ENCODE data around the gene PLD3.

The PLD3 gene

DNA sequence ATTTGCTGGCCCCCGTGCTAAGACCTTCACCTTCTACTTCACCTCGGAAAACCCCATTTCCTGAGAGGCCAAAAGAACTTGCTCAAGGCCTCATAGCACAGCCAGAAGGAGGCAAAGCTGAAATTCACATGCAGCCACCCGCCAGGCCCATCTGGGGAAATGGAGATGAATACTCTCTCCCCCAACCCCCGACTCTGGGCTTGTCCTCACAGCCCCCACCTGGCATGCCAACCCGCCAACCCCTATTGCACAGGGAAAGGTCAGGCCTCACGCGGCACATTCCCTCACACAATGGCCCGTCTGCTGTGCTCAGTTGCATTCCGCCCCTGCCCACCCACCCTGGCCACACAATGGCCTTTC lies 61.5 kb downstream of the PLD3 start:
- H3K27ac ChIP-seq (ENCODE audit: low read depth, low read length): no peak overlapping the region
- H3K79me1 ChIP-seq (ENCODE audit: low read length): peaks cover 2% of the 10 kb centered on the region
- H3K27me3 ChIP-seq (ENCODE audit: insufficient read depth, low read length): no peaks in the 10 kb centered on the region
- no peak overlapping the region for H4K8ac ChIP-seq (ENCODE audit: low read depth, low read length)
- no CpG with 5 or more reads among the region's 9 CpGs for WGBS (ENCODE audit: extremely low coverage, insufficient coverage, insufficient read length)
- H2BK5ac ChIP-seq (ENCODE audit: low read depth, low read length, poor library complexity): no peak overlapping the region
- H2BK120ac ChIP-seq (ENCODE audit: insufficient read depth, low read length, poor library complexity): no peak overlapping the region
- no peak overlapping the region for H3K18ac ChIP-seq (ENCODE audit: low read length)
- H2AK5ac ChIP-seq (ENCODE audit: low read length): no peak overlapping the region
- H4K12ac ChIP-seq (ENCODE audit: low read depth, low read length): no peak overlapping the region
- no peak overlapping the region for H4K91ac ChIP-seq (ENCODE audit: low read depth, low read length)
- H3K9ac ChIP-seq (ENCODE audit: low read length): no peak overlapping the region
- H3K36me3 ChIP-seq (ENCODE audit: control insufficient read depth in 1 of 2, insufficient read depth in 2 of 2, low read length in 2 of 2): no peaks in the 10 kb centered on the region
- H3K4me1 ChIP-seq (ENCODE audit: control insufficient read depth in 1 of 2, insufficient read depth in 2 of 2, low read length in 2 of 2): peaks cover 3 to 7% of the 10 kb centered on the region in 2 experiments
- no peak overlapping the region for H3K14ac ChIP-seq (ENCODE audit: low read length)
- no peak overlapping the region for H3K4ac ChIP-seq (ENCODE audit: low read depth, low read length)
- no peak for DNase-seq
- H2AFZ ChIP-seq (ENCODE audit: insufficient read depth, low read length, poor library complexity): no peak overlapping the region
- H3K23ac ChIP-seq (ENCODE audit: low read length): no peak overlapping the region
- H2BK12ac ChIP-seq (ENCODE audit: low read length): no peak overlapping the region
- H3K4me3 ChIP-seq (ENCODE audit: low read depth, low read length): no peak overlapping the region
- no peaks in the 10 kb centered on the region for H3K79me2 ChIP-seq (ENCODE audit: control insufficient read depth, insufficient read depth, low read length, poor library complexity)
- peaks cover 2% of the 10 kb centered on the region for H3K9me3 ChIP-seq (ENCODE audit: insufficient read depth, low read depth, low read length)
- H3K4me2 ChIP-seq (ENCODE audit: low read length): no peak overlapping the region

DNA sequence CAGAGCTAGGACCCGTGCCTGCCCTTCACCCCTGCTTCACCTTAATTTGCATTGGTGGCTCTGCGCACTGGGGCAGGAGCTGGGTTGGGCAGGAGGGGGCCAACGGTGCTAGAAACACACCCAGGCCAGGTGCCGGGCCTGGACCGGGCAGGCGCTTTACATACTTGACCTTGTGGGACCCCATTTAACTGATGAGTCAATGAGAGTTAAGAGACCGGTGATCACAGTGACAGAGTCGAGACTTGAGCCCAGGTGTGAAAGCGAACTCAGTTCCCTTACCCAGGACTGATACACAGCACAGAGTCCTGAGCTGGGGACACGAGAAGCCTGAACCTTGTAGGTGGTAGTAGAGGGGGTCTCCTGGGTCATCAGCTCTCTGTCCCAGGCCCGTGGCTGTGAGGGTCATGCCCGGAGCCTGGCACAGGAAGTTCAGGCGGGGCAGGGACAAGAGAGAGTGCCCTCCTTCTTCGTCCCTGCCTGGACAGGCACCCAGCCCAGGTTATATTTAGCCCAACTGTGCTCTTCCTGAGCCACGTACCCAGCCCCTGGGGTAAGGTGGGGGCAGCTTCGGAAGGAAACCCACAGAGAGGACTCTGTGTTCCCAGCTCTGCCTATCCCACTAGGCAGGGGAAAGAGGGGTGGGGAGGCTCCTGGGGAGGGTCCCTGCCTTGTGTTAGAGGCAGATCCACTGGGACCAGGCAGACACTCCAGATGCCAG lies 62.8 kb downstream of the PLD3 start:
- no peak for DNase-seq
- no peaks in the 10 kb centered on the region for H3K27me3 ChIP-seq (ENCODE audit: insufficient read depth, low read length)
- no CpG with 5 or more reads among the region's 16 CpGs for WGBS (ENCODE audit: extremely low coverage, insufficient coverage, insufficient read length)

DNA sequence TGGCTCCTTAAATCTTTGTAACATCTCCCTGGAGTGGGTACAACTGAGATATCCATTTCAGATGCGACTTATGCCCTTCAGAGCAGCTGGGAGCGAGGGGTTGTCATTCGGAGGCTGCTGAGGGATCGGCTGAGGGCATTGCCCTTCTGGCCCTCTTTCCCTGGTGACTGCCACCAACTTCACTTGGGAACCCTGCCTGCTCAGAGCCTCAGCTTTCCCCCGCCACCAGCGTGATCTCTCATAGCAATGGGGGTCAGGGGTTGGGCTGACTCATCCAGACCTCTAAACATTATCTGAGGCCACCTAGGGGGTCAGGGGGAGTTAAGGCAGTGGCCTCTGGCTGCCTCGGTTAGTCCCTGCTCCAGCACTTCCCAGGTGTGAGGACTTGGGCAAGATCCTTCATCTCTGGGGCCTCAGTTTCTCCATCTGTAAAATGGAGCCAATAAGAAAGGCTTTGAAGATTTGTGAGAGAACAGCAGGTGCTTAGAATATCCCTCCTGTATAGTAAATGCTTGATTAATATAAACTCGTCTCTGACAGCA lies 63.5 kb downstream of the PLD3 start:
- H3K23ac ChIP-seq (ENCODE audit: low read length): no peak overlapping the region

More for the DNA sequence above, 62.8 kb downstream of the PLD3 start:
- H3K79me2 ChIP-seq (ENCODE audit: control insufficient read depth, insufficient read depth, low read length, poor library complexity): no peaks in the 10 kb centered on the region
- H4K12ac ChIP-seq (ENCODE audit: low read depth, low read length): no peak overlapping the region
- no peak overlapping the region for H3K14ac ChIP-seq (ENCODE audit: low read length)
- H3K23ac ChIP-seq (ENCODE audit: low read length): no peak overlapping the region
- H2BK120ac ChIP-seq (ENCODE audit: insufficient read depth, low read length, poor library complexity): no peak overlapping the region
- H4K91ac ChIP-seq (ENCODE audit: low read depth, low read length): no peak overlapping the region
- H3K79me1 ChIP-seq (ENCODE audit: low read length): peaks cover 2% of the 10 kb centered on the region
- H3K36me3 ChIP-seq (ENCODE audit: control insufficient read depth in 1 of 2, insufficient read depth in 2 of 2, low read length in 2 of 2): no peaks in the 10 kb centered on the region
- peaks cover 2% of the 10 kb centered on the region for H3K9me3 ChIP-seq (ENCODE audit: insufficient read depth, low read depth, low read length)
- H3K9ac ChIP-seq (ENCODE audit: low read length): no peak overlapping the region
- H3K18ac ChIP-seq (ENCODE audit: low read length): no peak overlapping the region
- H3K4ac ChIP-seq (ENCODE audit: low read depth, low read length): no peak overlapping the region
- no peak overlapping the region for H3K4me3 ChIP-seq (ENCODE audit: low read depth, low read length)
- H2AFZ ChIP-seq (ENCODE audit: insufficient read depth, low read length, poor library complexity): no peak overlapping the region
- no peak overlapping the region for H4K8ac ChIP-seq (ENCODE audit: low read depth, low read length)
- H2BK5ac ChIP-seq (ENCODE audit: low read depth, low read length, poor library complexity): no peak overlapping the region
- H2AK5ac ChIP-seq (ENCODE audit: low read length): peak overlapping the region; percentile 28
- no peak overlapping the region for H3K4me2 ChIP-seq (ENCODE audit: low read length)
- H3K4me1 ChIP-seq (ENCODE audit: control insufficient read depth in 1 of 2, insufficient read depth in 2 of 2, low read length in 2 of 2): peaks cover 3 to 7% of the 10 kb centered on the region in 2 experiments
- no peak overlapping the region for H3K27ac ChIP-seq (ENCODE audit: low read depth, low read length)
- H2BK12ac ChIP-seq (ENCODE audit: low read length): no peak overlapping the region

DNA sequence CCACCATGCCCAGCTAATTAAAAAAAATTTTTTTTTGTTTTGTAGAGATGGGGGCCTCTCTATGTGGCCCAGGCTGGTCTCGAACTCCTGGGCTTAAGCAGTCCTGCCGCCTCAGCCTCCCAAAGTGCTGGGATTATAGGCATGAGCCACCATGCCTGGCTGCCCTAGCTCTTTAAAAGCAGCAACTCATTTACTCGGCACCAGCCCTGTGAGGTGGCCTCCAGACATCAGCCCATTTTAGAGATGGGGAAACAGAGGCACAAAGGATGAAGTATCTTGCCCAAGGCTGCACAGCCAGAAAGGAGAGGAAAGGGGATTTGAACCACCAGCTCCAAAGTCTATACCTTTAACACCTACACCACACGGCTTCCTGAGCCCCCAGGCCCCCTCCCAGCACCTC lies 64.4 kb downstream of the PLD3 start:
- no peak overlapping the region for H3K23ac ChIP-seq (ENCODE audit: low read length)
- H3K4ac ChIP-seq (ENCODE audit: low read depth, low read length): no peak overlapping the region
- no peak overlapping the region for H3K4me3 ChIP-seq (ENCODE audit: low read depth, low read length)
- no peak overlapping the region for H3K14ac ChIP-seq (ENCODE audit: low read length)
- peaks cover 7% of the 10 kb centered on the region for H3K79me1 ChIP-seq (ENCODE audit: low read length)
- H3K27ac ChIP-seq (ENCODE audit: low read depth, low read length): no peak overlapping the region
- no peak overlapping the region for H2AFZ ChIP-seq (ENCODE audit: insufficient read depth, low read length, poor library complexity)
- H3K9me3 ChIP-seq (ENCODE audit: insufficient read depth, low read depth, low read length): peaks cover 2% of the 10 kb centered on the region
- no peak overlapping the region for H4K12ac ChIP-seq (ENCODE audit: low read depth, low read length)
- H3K9ac ChIP-seq (ENCODE audit: low read length): no peak overlapping the region
- H2AK5ac ChIP-seq (ENCODE audit: low read length): no peak overlapping the region
- no peak overlapping the region for H2BK12ac ChIP-seq (ENCODE audit: low read length)
- no peaks in the 10 kb centered on the region for H3K36me3 ChIP-seq (ENCODE audit: control insufficient read depth in 1 of 2, insufficient read depth in 2 of 2, low read length in 2 of 2)
- no peaks in the 10 kb centered on the region for H3K79me2 ChIP-seq (ENCODE audit: control insufficient read depth, insufficient read depth, low read length, poor library complexity)
- DNase-seq: no peak
- no CpG with 5 or more reads among the region's 4 CpGs for WGBS (ENCODE audit: extremely low coverage, insufficient coverage, insufficient read length)
- no peak overlapping the region for H4K8ac ChIP-seq (ENCODE audit: low read depth, low read length)
- H3K4me1 ChIP-seq (ENCODE audit: control insufficient read depth in 1 of 2, insufficient read depth in 2 of 2, low read length in 2 of 2): peaks cover 8 to 10% of the 10 kb centered on the region in 2 experiments
- no peak overlapping the region for H3K18ac ChIP-seq (ENCODE audit: low read length)
- no peaks in the 10 kb centered on the region for H3K27me3 ChIP-seq (ENCODE audit: insufficient read depth, low read length)
- no peak overlapping the region for H2BK120ac ChIP-seq (ENCODE audit: insufficient read depth, low read length, poor library complexity)
- H3K4me2 ChIP-seq (ENCODE audit: low read length): peak overlapping the region; percentile 17
- H2BK5ac ChIP-seq (ENCODE audit: low read depth, low read length, poor library complexity): no peak overlapping the region
- no peak overlapping the region for H4K91ac ChIP-seq (ENCODE audit: low read depth, low read length)

More for the DNA sequence above, 63.5 kb downstream of the PLD3 start:
- Histone ChIP-seq H3K4ac (ENCODE audit: low read depth, low read length) (no peak overlapping the region), H3K4me3 (ENCODE audit: low read depth, low read length) (no peak overlapping the region), H4K12ac (ENCODE audit: low read depth, low read length) (no peak overlapping the region), H4K8ac (ENCODE audit: low read depth, low read length) (no peak overlapping the region), H3K14ac (ENCODE audit: low read length) (no peak overlapping the region), H2BK12ac (ENCODE audit: low read length) (no peak overlapping the region), H3K4me1 (ENCODE audit: control insufficient read depth in 1 of 2, insufficient read depth in 2 of 2, low read length in 2 of 2) (peaks cover 7% of the 10 kb centered on the region in 2 experiments), H4K91ac (ENCODE audit: low read depth, low read length) (no peak overlapping the region), H2AK5ac (ENCODE audit: low read length) (no peak overlapping the region), H3K9me3 (ENCODE audit: insufficient read depth, low read depth, low read length) (peaks cover 2% of the 10 kb centered on the region), H3K27ac (ENCODE audit: low read depth, low read length) (no peak overlapping the region), H3K4me2 (ENCODE audit: low read length) (no peak overlapping the region), H3K18ac (ENCODE audit: low read length) (no peak overlapping the region), H3K9ac (ENCODE audit: low read length) (no peak overlapping the region), H3K36me3 (ENCODE audit: control insufficient read depth in 1 of 2, insufficient read depth in 2 of 2, low read length in 2 of 2) (no peaks in the 10 kb centered on the region), H3K79me1 (ENCODE audit: low read length) (peaks cover 3% of the 10 kb centered on the region), H3K79me2 (ENCODE audit: control insufficient read depth, insufficient read depth, low read length, poor library complexity) (no peaks in the 10 kb centered on the region), H2BK120ac (ENCODE audit: insufficient read depth, low read length, poor library complexity) (no peak overlapping the region), H2AFZ (ENCODE audit: insufficient read depth, low read length, poor library complexity) (no peak overlapping the region), H3K27me3 (ENCODE audit: insufficient read depth, low read length) (no peaks in the 10 kb centered on the region), H2BK5ac (ENCODE audit: low read depth, low read length, poor library complexity) (no peak overlapping the region)
- DNase-seq: no peak
- no CpG with 5 or more reads among the region's 8 CpGs for WGBS (ENCODE audit: extremely low coverage, insufficient coverage, insufficient read length)

Data from trophoblast cell (in vitro differentiated cells and primary cell).